Cardiac muscle cell (in vitro differentiated cells and primary cell): Measurements from ENCODE around the gene XDH. TPM values are rescaled to one million over a fixed set of nuclear protein-coding genes. Genes with fewer than 3 reads are reported as not detected.

ENCODE experiments used
- DNase-seq, 2 donors: peaks; one replicate each; pipeline versions ENCODE4 v3.0.0 to v3.0.0-alpha.2; 2010 to 2017; ENCODE audit warnings: low read depth in 1 of 2, low spot score in 1 of 2
- H3K27ac ChIP-seq: fragments of 200-600 bp; sonication (generic); 2 replicates; pipeline ENCODE4 v1.5.1; 2016
- H3K27me3 ChIP-seq: fragments of 200-600 bp; sonication (generic); 2 replicates; pipeline ENCODE4 v1.6.0; 2016; ENCODE audit warnings: control low read depth
- H3K36me3 ChIP-seq: fragments of 200-600 bp; sonication (generic); 2 replicates; pipeline ENCODE4 v1.5.1; 2016; ENCODE audit warnings: control low read depth
- H3K4me1 ChIP-seq: fragments of 200-600 bp; sonication (generic); 2 replicates; pipeline ENCODE4 v1.8.1; 2017; ENCODE audit warnings: low read depth, mild to moderate bottlenecking, mixed run types
- H3K4me3 ChIP-seq: fragments of 200-600 bp; sonication (generic); 2 replicates; pipeline ENCODE4 v1.5.1; 2016; ENCODE audit warnings: mild to moderate bottlenecking
- H3K9me3 ChIP-seq: fragments of 200-600 bp; sonication (generic); 2 replicates; pipeline ENCODE4 v1.5.1; 2017; ENCODE audit warnings: low read depth, mild to moderate bottlenecking, control low read depth
- CTCF ChIP-seq: IDR thresholded peaks from 2 replicates; pipeline ENCODE4 v1.5.1; 2012; ENCODE audit warnings: low read depth, mild to moderate bottlenecking, low read length
- polyA plus RNA-seq: library from polyadenylated mRNA; unstranded; fragments of >200 nt; fragmentation: Nextera tagmentation; extraction: Ambion mirVana; gene quantifications from 2 replicates; pipeline ENCODE4 v1.2.1, GENCODE V29; 2016
- total RNA-seq: library from RNA; depleted of rRNA; stranded (reverse); fragments of >200 nt; gene quantifications from 2 replicates; pipeline ENCODE4 v1.2.3, GENCODE V29; 2016

XDH gene
- total and polyA plus RNA-seq, 2 experiments from 2014 or later, result 0.17 to 0.69 TPM

- H3K27ac ChIP-seq, result no peak overlapping the region
- H3K4me3 ChIP-seq, result no peak overlapping the region
- no peaks in the 10 kb centered on the region for H3K36me3 ChIP-seq
- no peaks in the 10 kb centered on the region for H3K9me3 ChIP-seq
- TF ChIP-seq CTCF, result peak; percentile 6
- no peak for DNase-seq
- H3K27me3 ChIP-seq, result no peaks in the 10 kb centered on the region
- H3K4me1 ChIP-seq, result no peaks in the 10 kb centered on the region
Measured at GRCh38 chr2:31413862-31414550, 536 bp downstream of the XDH start.

- no peak for TF ChIP-seq CTCF
- H3K4me1 ChIP-seq, result no peaks in the 10 kb centered on the region
- DNase-seq, result peak in 1 of 2 donors; percentile 52
- H3K27ac ChIP-seq, result no peak overlapping the region
- H3K4me3 ChIP-seq, result no peak overlapping the region
- H3K9me3 ChIP-seq, result no peaks in the 10 kb centered on the region
- no peaks in the 10 kb centered on the region for H3K36me3 ChIP-seq
- H3K27me3 ChIP-seq, result no peaks in the 10 kb centered on the region
Measured at GRCh38 chr2:31413025-31413424, 1.5 kb downstream of the XDH start.

- no peak overlapping the region for H3K4me3 ChIP-seq
- H3K36me3 ChIP-seq, result no peaks in the 10 kb centered on the region
- H3K4me1 ChIP-seq, result no peaks in the 10 kb centered on the region
- H3K9me3 ChIP-seq, result no peaks in the 10 kb centered on the region
- no peaks in the 10 kb centered on the region for H3K27me3 ChIP-seq
- DNase-seq, result no peak
- no peak overlapping the region for H3K27ac ChIP-seq
- no peak for TF ChIP-seq CTCF
Measured at GRCh38 chr2:31411771-31412170, 2.8 kb downstream of the XDH start.

- Histone ChIP-seq H3K4me1 (no peaks in the 10 kb centered on the region), H3K4me3 (no peak overlapping the region), H3K36me3 (no peaks in the 10 kb centered on the region), H3K27ac (no peak overlapping the region), H3K9me3 (no peaks in the 10 kb centered on the region), H3K27me3 (no peaks in the 10 kb centered on the region)
- DNase-seq, result no peak
- TF ChIP-seq CTCF, result no peak
Measured at GRCh38 chr2:31406593-31407385, 7.8 kb downstream of the XDH start.

GRCh38 chr2:31404827-31405226 lies 9.7 kb downstream of the XDH start:
- no peak overlapping the region for H3K27ac ChIP-seq
- DNase-seq, result no peak
- no peak for TF ChIP-seq CTCF
- H3K9me3 ChIP-seq, result no peaks in the 10 kb centered on the region
- no peaks in the 10 kb centered on the region for H3K27me3 ChIP-seq
- H3K36me3 ChIP-seq, result no peaks in the 10 kb centered on the region
- no peaks in the 10 kb centered on the region for H3K4me1 ChIP-seq
- H3K4me3 ChIP-seq, result no peak overlapping the region
